Measurements from ENCODE around the gene CGB8. TPM values are rescaled to one million over a fixed set of nuclear protein-coding genes. Genes with fewer than 3 reads are reported as not detected.

Gene CGB8
- total and polyA plus RNA-seq, 4 donors: not detected

DNA sequence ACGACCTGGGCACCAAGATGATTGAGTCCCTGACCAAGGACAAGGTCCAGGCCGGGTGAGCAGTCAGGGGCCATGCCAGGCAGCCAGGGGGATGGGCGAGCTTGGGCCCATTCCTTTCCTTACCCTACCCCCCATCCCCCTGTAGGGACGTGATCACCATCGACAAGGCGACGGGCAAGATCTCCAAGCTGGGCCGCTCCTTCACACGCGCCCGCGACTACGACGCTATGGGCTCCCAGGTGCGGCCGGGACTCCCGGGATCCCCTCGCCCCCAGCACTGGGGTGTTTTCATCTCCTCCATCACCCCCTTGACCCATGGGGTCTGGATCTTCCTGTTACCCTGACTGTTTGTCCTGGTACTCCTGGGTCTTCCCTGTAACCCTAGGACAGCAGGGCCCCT lies 39.1 kb downstream of the CGB8 start:
- Histone ChIP-seq H3K9me3 (ENCODE audit: control insufficient read depth in 4 of 4, low read length in 3 of 4) (no peaks in the 10 kb centered on the region), H3K9ac (ENCODE audit: low read depth in 1 of 2, low read length in 2 of 2) (no peak overlapping the region), H3K36me3 (ENCODE audit: control insufficient read depth in 4 of 4, insufficient read depth in 3 of 4, low read depth in 1 of 4, low read length in 3 of 4) (peaks cover 10 to 60% (median 23%) of the 10 kb centered on the region in 4 donors), H3K4me3 (ENCODE audit: low read depth in 1 of 3, low read length in 3 of 3) (no peak overlapping the region), H3K27ac (ENCODE audit: low read depth in 1 of 2, low read length in 2 of 2) (no peak overlapping the region), H3K27me3 (ENCODE audit: control insufficient read depth in 4 of 4, insufficient read depth in 4 of 4, low read length in 3 of 4) (no peaks in the 10 kb centered on the region), H3K4me1 (ENCODE audit: control insufficient read depth in 4 of 4, insufficient read depth in 4 of 4, low read length in 3 of 4) (no peaks in the 10 kb centered on the region)
- 96% methylated on average over 18 of the region's 18 CpGs for WGBS
- TF ChIP-seq RAD21 (IDR thresholded peaks at IDR 0.05) (no peak), RXRA (IDR thresholded peaks at IDR 0.05) (no peak), SP1 (IDR thresholded peaks at IDR 0.05) (no peak), FOXA1 (IDR thresholded peaks at IDR 0.05) (no peak), HNF4G (IDR thresholded peaks at IDR 0.05) (no peak), JUND (IDR thresholded peaks at IDR 0.05) (no peak), NR2F2 (IDR thresholded peaks at IDR 0.05) (no peak), HNF4A (conservative IDR thresholded peaks at IDR 0.05) (no peak), FOXA2 (IDR thresholded peaks at IDR 0.05) (no peak), TAF1 (conservative IDR thresholded peaks at IDR 0.05) (no peak), YY1 (IDR thresholded peaks at IDR 0.05) (no peak), EGR1 (IDR thresholded peaks at IDR 0.05; ENCODE audit: low read depth in 2 of 2) (no peak), GABPA (IDR thresholded peaks at IDR 0.05 in 1 of 2, conservative IDR thresholded peaks at IDR 0.05 in 1 of 2) (no peak)
- TF ChIP-seq, protein P1, sequence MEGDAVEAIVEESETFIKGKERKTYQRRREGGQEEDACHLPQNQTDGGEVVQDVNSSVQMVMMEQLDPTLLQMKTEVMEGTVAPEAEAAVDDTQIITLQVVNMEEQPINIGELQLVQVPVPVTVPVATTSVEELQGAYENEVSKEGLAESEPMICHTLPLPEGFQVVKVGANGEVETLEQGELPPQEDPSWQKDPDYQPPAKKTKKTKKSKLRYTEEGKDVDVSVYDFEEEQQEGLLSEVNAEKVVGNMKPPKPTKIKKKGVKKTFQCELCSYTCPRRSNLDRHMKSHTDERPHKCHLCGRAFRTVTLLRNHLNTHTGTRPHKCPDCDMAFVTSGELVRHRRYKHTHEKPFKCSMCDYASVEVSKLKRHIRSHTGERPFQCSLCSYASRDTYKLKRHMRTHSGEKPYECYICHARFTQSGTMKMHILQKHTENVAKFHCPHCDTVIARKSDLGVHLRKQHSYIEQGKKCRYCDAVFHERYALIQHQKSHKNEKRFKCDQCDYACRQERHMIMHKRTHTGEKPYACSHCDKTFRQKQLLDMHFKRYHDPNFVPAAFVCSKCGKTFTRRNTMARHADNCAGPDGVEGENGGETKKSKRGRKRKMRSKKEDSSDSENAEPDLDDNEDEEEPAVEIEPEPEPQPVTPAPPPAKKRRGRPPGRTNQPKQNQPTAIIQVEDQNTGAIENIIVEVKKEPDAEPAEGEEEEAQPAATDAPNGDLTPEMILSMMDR (IDR thresholded peaks at IDR 0.05; ENCODE audit: low read depth, low read length, missing input control): no peak
- TF ChIP-seq, protein P2, sequence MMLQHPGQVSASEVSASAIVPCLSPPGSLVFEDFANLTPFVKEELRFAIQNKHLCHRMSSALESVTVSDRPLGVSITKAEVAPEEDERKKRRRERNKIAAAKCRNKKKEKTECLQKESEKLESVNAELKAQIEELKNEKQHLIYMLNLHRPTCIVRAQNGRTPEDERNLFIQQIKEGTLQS (IDR thresholded peaks at IDR 0.05): no peak
- TF ChIP-seq, protein P3, sequence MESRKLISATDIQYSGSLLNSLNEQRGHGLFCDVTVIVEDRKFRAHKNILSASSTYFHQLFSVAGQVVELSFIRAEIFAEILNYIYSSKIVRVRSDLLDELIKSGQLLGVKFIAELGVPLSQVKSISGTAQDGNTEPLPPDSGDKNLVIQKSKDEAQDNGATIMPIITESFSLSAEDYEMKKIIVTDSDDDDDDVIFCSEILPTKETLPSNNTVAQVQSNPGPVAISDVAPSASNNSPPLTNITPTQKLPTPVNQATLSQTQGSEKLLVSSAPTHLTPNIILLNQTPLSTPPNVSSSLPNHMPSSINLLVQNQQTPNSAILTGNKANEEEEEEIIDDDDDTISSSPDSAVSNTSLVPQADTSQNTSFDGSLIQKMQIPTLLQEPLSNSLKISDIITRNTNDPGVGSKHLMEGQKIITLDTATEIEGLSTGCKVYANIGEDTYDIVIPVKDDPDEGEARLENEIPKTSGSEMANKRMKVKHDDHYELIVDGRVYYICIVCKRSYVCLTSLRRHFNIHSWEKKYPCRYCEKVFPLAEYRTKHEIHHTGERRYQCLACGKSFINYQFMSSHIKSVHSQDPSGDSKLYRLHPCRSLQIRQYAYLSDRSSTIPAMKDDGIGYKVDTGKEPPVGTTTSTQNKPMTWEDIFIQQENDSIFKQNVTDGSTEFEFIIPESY (IDR thresholded peaks at IDR 0.05): no peak
- TF ChIP-seq, protein P4, sequence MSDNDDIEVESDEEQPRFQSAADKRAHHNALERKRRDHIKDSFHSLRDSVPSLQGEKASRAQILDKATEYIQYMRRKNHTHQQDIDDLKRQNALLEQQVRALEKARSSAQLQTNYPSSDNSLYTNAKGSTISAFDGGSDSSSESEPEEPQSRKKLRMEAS (IDR thresholded peaks at IDR 0.05): no peak
- TF ChIP-seq, protein P5, sequence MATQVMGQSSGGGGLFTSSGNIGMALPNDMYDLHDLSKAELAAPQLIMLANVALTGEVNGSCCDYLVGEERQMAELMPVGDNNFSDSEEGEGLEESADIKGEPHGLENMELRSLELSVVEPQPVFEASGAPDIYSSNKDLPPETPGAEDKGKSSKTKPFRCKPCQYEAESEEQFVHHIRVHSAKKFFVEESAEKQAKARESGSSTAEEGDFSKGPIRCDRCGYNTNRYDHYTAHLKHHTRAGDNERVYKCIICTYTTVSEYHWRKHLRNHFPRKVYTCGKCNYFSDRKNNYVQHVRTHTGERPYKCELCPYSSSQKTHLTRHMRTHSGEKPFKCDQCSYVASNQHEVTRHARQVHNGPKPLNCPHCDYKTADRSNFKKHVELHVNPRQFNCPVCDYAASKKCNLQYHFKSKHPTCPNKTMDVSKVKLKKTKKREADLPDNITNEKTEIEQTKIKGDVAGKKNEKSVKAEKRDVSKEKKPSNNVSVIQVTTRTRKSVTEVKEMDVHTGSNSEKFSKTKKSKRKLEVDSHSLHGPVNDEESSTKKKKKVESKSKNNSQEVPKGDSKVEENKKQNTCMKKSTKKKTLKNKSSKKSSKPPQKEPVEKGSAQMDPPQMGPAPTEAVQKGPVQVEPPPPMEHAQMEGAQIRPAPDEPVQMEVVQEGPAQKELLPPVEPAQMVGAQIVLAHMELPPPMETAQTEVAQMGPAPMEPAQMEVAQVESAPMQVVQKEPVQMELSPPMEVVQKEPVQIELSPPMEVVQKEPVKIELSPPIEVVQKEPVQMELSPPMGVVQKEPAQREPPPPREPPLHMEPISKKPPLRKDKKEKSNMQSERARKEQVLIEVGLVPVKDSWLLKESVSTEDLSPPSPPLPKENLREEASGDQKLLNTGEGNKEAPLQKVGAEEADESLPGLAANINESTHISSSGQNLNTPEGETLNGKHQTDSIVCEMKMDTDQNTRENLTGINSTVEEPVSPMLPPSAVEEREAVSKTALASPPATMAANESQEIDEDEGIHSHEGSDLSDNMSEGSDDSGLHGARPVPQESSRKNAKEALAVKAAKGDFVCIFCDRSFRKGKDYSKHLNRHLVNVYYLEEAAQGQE (IDR thresholded peaks at IDR 0.05): no peak
- DNase-seq (ENCODE audit: low spot score): no peak

Measured in liver (tissue), 9 donors.